Dendritic cell treated with granulocyte-macrophage colony-stimulating factor and Interleukin-4, amounts not matched to agents 40 ng/mL and 50 ng/mL, for 4 days (primary cell): Measurements from ENCODE around the gene NAGLU.

Experiments used
- H3K27ac Mint-ChIP-seq: one replicate; pipeline ENCODE4 v1.8.0; 2022; ENCODE audit warnings: mild to moderate bottlenecking, mixed read lengths
- H3K27me3 Mint-ChIP-seq: one replicate; pipeline ENCODE4 v1.8.0; 2022; ENCODE audit warnings: mild to moderate bottlenecking, mixed read lengths
- H3K36me3 Mint-ChIP-seq: one replicate; pipeline ENCODE4 v1.8.0; 2022; ENCODE audit warnings: low read depth, mixed read lengths
- H3K4me1 Mint-ChIP-seq: one replicate; pipeline ENCODE4 v1.8.0; 2022; ENCODE audit warnings: low read depth, mixed read lengths
- H3K4me3 Mint-ChIP-seq: one replicate; pipeline ENCODE4 v1.8.0; 2022; ENCODE audit warnings: mild to moderate bottlenecking, moderate library complexity, mixed read lengths
- H3K9me3 Mint-ChIP-seq: one replicate; pipeline ENCODE4 v1.8.0; 2022; ENCODE audit warnings: mixed read lengths
- intact Hi-C: fragments of 100-400 bp; cut with micrococcal nuclease; formaldehyde crosslinking; loops from one replicate; pipeline ENCODE4 v1.15.0; 2022

Gene NAGLU

GRCh38 chr17:42571435-42572225, 35.6 kb downstream of the NAGLU start:
- H3K4me3 Mint-ChIP-seq: no peak overlapping the region
- H3K36me3 Mint-ChIP-seq: peaks cover 98% of the 10 kb centered on the region
- H3K9me3 Mint-ChIP-seq: no peaks in the 10 kb centered on the region
- H3K4me1 Mint-ChIP-seq: peaks cover 66% of the 10 kb centered on the region
- intact Hi-C loops: no loop called here
- no peaks in the 10 kb centered on the region for H3K27me3 Mint-ChIP-seq
- no peak overlapping the region for H3K27ac Mint-ChIP-seq

- Mint-ChIP-seq H3K27ac (no peak overlapping the region), H3K36me3 (peaks cover 94% of the 10 kb centered on the region)
Measured at GRCh38 chr17:42573095-42573494, 37.1 kb downstream of the NAGLU start.

GRCh38 chr17:42574463-42574862, 38.4 kb downstream of the NAGLU start:
- intact Hi-C loops: no loop called here
- Mint-ChIP-seq H3K36me3 (peaks cover 84% of the 10 kb centered on the region), H3K27ac (no peak overlapping the region), H3K27me3 (no peaks in the 10 kb centered on the region), H3K4me3 (no peak overlapping the region), H3K9me3 (no peaks in the 10 kb centered on the region), H3K4me1 (peaks cover 70% of the 10 kb centered on the region)

More at GRCh38 chr17:42573095-42573494, 37.1 kb downstream of the NAGLU start:
- no peak overlapping the region for H3K4me3 Mint-ChIP-seq
- intact Hi-C loops: no loop called here
- H3K4me1 Mint-ChIP-seq: peaks cover 73% of the 10 kb centered on the region
- H3K9me3 Mint-ChIP-seq: no peaks in the 10 kb centered on the region
- no peaks in the 10 kb centered on the region for H3K27me3 Mint-ChIP-seq

- no peaks in the 10 kb centered on the region for H3K9me3 Mint-ChIP-seq
- peak overlapping the region; percentile 95 for H3K27ac Mint-ChIP-seq
- peak overlapping the region; percentile 79 for H3K4me3 Mint-ChIP-seq
- no peaks in the 10 kb centered on the region for H3K27me3 Mint-ChIP-seq
- peaks cover 57% of the 10 kb centered on the region for H3K4me1 Mint-ChIP-seq
- H3K36me3 Mint-ChIP-seq: peaks cover 84% of the 10 kb centered on the region
- intact Hi-C loops: loop anchor here (1.0 kb wide), 1 partner anchor 10 kb away; the partner anchor contains the start of gene MLX
Measured at GRCh38 chr17:42577140-42577531, 41.1 kb downstream of the NAGLU start.

- intact Hi-C loops: loop anchor here (1.0 to 2.0 kb wide), 3 partner anchors 10 to 101 kb away; partner anchors contain the start of genes MLX, RETREG3 and TUBG1
- H3K27me3 Mint-ChIP-seq: no peaks in the 10 kb centered on the region
- H3K4me3 Mint-ChIP-seq: peak within 1 kb of the TSS; percentile 79
- peaks cover 55% of the 10 kb centered on the region for H3K4me1 Mint-ChIP-seq
- peaks cover 84% of the 10 kb centered on the region for H3K36me3 Mint-ChIP-seq
- no peaks in the 10 kb centered on the region for H3K9me3 Mint-ChIP-seq
- peak within 1 kb of the TSS; percentile 95 for H3K27ac Mint-ChIP-seq
Measured at GRCh38 chr17:42577532-42578281, 41.7 kb downstream of the NAGLU start, which contains the start of gene PSMC3IP. Gene PSMC3IP (minus strand): TSS chr17:42577729. CDS start chr17:42577686, 43 bp downstream.

- intact Hi-C loops: loop anchor here (2.0 kb wide), 2 partner anchors 30 to 100 kb away; partner anchors contain the start of genes RETREG3 and TUBG1
- Mint-ChIP-seq H3K36me3 (peaks cover 84% of the 10 kb centered on the region), H3K27ac (peak overlapping the region; percentile 95), H3K4me1 (peaks cover 48% of the 10 kb centered on the region), H3K4me3 (peak overlapping the region; percentile 79), H3K27me3 (no peaks in the 10 kb centered on the region), H3K9me3 (no peaks in the 10 kb centered on the region)
Measured at GRCh38 chr17:42578282-42578869, 42.3 kb downstream of the NAGLU start.

- Mint-ChIP-seq H3K4me3 (no peak overlapping the region), H3K36me3 (peaks cover 84% of the 10 kb centered on the region), H3K27me3 (no peaks in the 10 kb centered on the region), H3K4me1 (peaks cover 39% of the 10 kb centered on the region), H3K9me3 (no peaks in the 10 kb centered on the region), H3K27ac (peak overlapping the region; percentile 9)
- intact Hi-C loops: loop anchor here (2.0 to 10.0 kb wide), 3 partner anchors 29 to 125 kb away; partner anchors contain the start of genes RETREG3 and TUBG1
Measured at GRCh38 chr17:42579794-42580551, 43.9 kb downstream of the NAGLU start.

- no peak overlapping the region for H3K4me3 Mint-ChIP-seq
- H3K36me3 Mint-ChIP-seq: peaks cover 84% of the 10 kb centered on the region
- peaks cover 41% of the 10 kb centered on the region for H3K4me1 Mint-ChIP-seq
- intact Hi-C loops: loop anchor here (10.0 kb wide), 1 partner anchor 123 kb away; no protein-coding TSS in a partner anchor
- no peak overlapping the region for H3K27ac Mint-ChIP-seq
- H3K9me3 Mint-ChIP-seq: no peaks in the 10 kb centered on the region
- no peaks in the 10 kb centered on the region for H3K27me3 Mint-ChIP-seq
Measured at GRCh38 chr17:42581744-42582270, 45.8 kb downstream of the NAGLU start.

GRCh38 chr17:42584880-42585279, 48.8 kb downstream of the NAGLU start:
- Mint-ChIP-seq H3K27me3 (no peaks in the 10 kb centered on the region), H3K27ac (peak overlapping the region; percentile 73), H3K9me3 (no peaks in the 10 kb centered on the region), H3K4me1 (peaks cover 26% of the 10 kb centered on the region), H3K36me3 (peaks cover 100% of the 10 kb centered on the region), H3K4me3 (no peak overlapping the region)
- intact Hi-C loops: loop anchor here (10.0 kb wide), 1 partner anchor 120 kb away; no protein-coding TSS in a partner anchor

- H3K4me1 Mint-ChIP-seq: peaks cover 26% of the 10 kb centered on the region
- H3K9me3 Mint-ChIP-seq: no peaks in the 10 kb centered on the region
- H3K4me3 Mint-ChIP-seq: no peak overlapping the region
- intact Hi-C loops: loop anchor here (10.0 kb wide), 1 partner anchor 119 kb away; no protein-coding TSS in a partner anchor
- H3K27me3 Mint-ChIP-seq: no peaks in the 10 kb centered on the region
- peak overlapping the region; percentile 73 for H3K27ac Mint-ChIP-seq
- peaks cover 100% of the 10 kb centered on the region for H3K36me3 Mint-ChIP-seq
Measured at GRCh38 chr17:42585353-42585752, 49.3 kb downstream of the NAGLU start.

GRCh38 chr17:42586514-42587230, 50.6 kb downstream of the NAGLU start:
- peaks cover 100% of the 10 kb centered on the region for H3K36me3 Mint-ChIP-seq
- H3K4me1 Mint-ChIP-seq: peaks cover 26% of the 10 kb centered on the region
- H3K9me3 Mint-ChIP-seq: no peaks in the 10 kb centered on the region
- H3K27ac Mint-ChIP-seq: peak overlapping the region; percentile 43
- H3K4me3 Mint-ChIP-seq: no peak overlapping the region
- intact Hi-C loops: loop anchor here (10.0 kb wide), 1 partner anchor 118 kb away; no protein-coding TSS in a partner anchor
- H3K27me3 Mint-ChIP-seq: no peaks in the 10 kb centered on the region

- intact Hi-C loops: no loop called here
- Mint-ChIP-seq H3K4me3 (no peak overlapping the region), H3K27ac (no peak overlapping the region), H3K36me3 (peaks cover 84% of the 10 kb centered on the region), H3K27me3 (no peaks in the 10 kb centered on the region), H3K4me1 (peaks cover 13% of the 10 kb centered on the region), H3K9me3 (no peaks in the 10 kb centered on the region)
Measured at GRCh38 chr17:42590886-42591285, 54.8 kb downstream of the NAGLU start.
